MM.1S (cell line): ENCODE results near the gene BCL2L1.
A peak's percentile ranks its signal among the peaks of the same experiment; 100 is the strongest.
"Not testable (repeated sequence)": the region's sequence is repeated elsewhere in the genome, so short reads cannot be mapped to it uniquely, and the experiment has no call there.

Experiments used
- DNase-seq: peaks from one replicate; pipeline ENCODE4 v3.0.0-alpha.2; 2015
- H2AFZ ChIP-seq: fragments of 300-600 bp; sonication (generic); 2 replicates; pipeline ENCODE4 v1.6.0; 2016; ENCODE audit warnings: antibody characterized with exemption, low read length
- H3F3A ChIP-seq: fragments of 300-600 bp; sonication (generic); 2 replicates; pipeline ENCODE4 v1.6.1; 2016; ENCODE audit warnings: mild to moderate bottlenecking, antibody characterized with exemption, low read length, moderate library complexity, mixed read lengths; ENCODE audit not compliant: insufficient read depth
- H3K27ac ChIP-seq: fragments of 300-600 bp; sonication (generic); 2 replicates; pipeline ENCODE4 v1.5.1; 2016; ENCODE audit warnings: mild to moderate bottlenecking, low read length
- H3K27me3 ChIP-seq: fragments of 300-600 bp; sonication (generic); replicated peaks from 2 replicates; pipeline ENCODE4 v1.6.0; 2016; ENCODE audit warnings: low read length; ENCODE audit not compliant: insufficient read depth
- H3K36me3 ChIP-seq: fragments of 300-600 bp; sonication (generic); replicated peaks from 2 replicates; pipeline ENCODE4 v1.6.1; 2016; ENCODE audit warnings: mild to moderate bottlenecking, low read length, mixed read lengths; ENCODE audit not compliant: insufficient read depth
- H3K4me1 ChIP-seq: fragments of 300-600 bp; sonication (generic); 2 replicates; pipeline ENCODE4 v1.6.1; 2016; ENCODE audit warnings: low read length, mixed read lengths
- H3K4me2 ChIP-seq: fragments of 300-600 bp; sonication (generic); 2 replicates; pipeline ENCODE4 v1.6.0; 2016; ENCODE audit warnings: low read depth, low read length
- H3K4me3 ChIP-seq: fragments of 300-600 bp; sonication (generic); 2 replicates; pipeline ENCODE4 v1.5.1; 2016; ENCODE audit warnings: low read length, mixed read lengths
- H3K79me2 ChIP-seq: fragments of 300-600 bp; sonication (generic); 2 replicates; pipeline ENCODE4 v1.6.1; 2016; ENCODE audit warnings: mixed run types, low read length, mixed read lengths
- H3K9ac ChIP-seq: fragments of 300-600 bp; sonication (generic); 2 replicates; pipeline ENCODE4 v1.6.1; 2016; ENCODE audit warnings: low read length, mixed read lengths
- H3K9me2 ChIP-seq: fragments of 300-600 bp; sonication (generic); replicated peaks from 2 replicates; pipeline ENCODE4 v1.6.1; 2016; ENCODE audit warnings: mild to moderate bottlenecking, low read length, mixed read lengths; ENCODE audit not compliant: insufficient read depth
- H3K9me3 ChIP-seq: fragments of 300-600 bp; sonication (generic); replicated peaks from 2 replicates; pipeline ENCODE4 v1.6.1; 2016; ENCODE audit warnings: mild to moderate bottlenecking, low read length, mixed read lengths; ENCODE audit not compliant: insufficient read depth
- H4K20me1 ChIP-seq: fragments of 300-600 bp; sonication (generic); 2 replicates; pipeline ENCODE4 v1.6.1; 2016; ENCODE audit warnings: mild to moderate bottlenecking, low read length, moderate library complexity, mixed read lengths; ENCODE audit not compliant: insufficient read depth
- EZH2 ChIP-seq: fragments of 300-600 bp; sonication (generic); optimal IDR thresholded peaks from 2 replicates; pipeline ENCODE3; 2017; ENCODE audit warnings: low read depth, mild to moderate bottlenecking, antibody characterized with exemption, low read length, mixed read lengths
- EZH2phosphoT487 ChIP-seq: fragments of 300-600 bp; sonication (generic); IDR thresholded peaks from 2 replicates; pipeline ENCODE4 v1.6.1; 2018; ENCODE audit warnings: antibody characterized with exemption, low read length
- TF ChIP-seq, protein P1 (sequence below): fragments of 300-600 bp; sonication (generic); IDR thresholded peaks from 2 replicates; pipeline ENCODE4 v1.5.1; 2016; ENCODE audit warnings: antibody characterized with exemption, low read length, mixed read lengths

Gene BCL2L1

GRCh38 chr20:31630187-31630790, 92.4 kb downstream of the BCL2L1 start:
- no peak overlapping the region for H3K4me3 ChIP-seq
- no peaks in the 10 kb centered on the region for H3K4me1 ChIP-seq
- TF ChIP-seq, protein P1, sequence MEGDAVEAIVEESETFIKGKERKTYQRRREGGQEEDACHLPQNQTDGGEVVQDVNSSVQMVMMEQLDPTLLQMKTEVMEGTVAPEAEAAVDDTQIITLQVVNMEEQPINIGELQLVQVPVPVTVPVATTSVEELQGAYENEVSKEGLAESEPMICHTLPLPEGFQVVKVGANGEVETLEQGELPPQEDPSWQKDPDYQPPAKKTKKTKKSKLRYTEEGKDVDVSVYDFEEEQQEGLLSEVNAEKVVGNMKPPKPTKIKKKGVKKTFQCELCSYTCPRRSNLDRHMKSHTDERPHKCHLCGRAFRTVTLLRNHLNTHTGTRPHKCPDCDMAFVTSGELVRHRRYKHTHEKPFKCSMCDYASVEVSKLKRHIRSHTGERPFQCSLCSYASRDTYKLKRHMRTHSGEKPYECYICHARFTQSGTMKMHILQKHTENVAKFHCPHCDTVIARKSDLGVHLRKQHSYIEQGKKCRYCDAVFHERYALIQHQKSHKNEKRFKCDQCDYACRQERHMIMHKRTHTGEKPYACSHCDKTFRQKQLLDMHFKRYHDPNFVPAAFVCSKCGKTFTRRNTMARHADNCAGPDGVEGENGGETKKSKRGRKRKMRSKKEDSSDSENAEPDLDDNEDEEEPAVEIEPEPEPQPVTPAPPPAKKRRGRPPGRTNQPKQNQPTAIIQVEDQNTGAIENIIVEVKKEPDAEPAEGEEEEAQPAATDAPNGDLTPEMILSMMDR, result no peak
- no peak for TF ChIP-seq EZH2phosphoT487
- TF ChIP-seq EZH2, result no peak
- H3K36me3 ChIP-seq, result no peaks in the 10 kb centered on the region
- H4K20me1 ChIP-seq, result no peaks in the 10 kb centered on the region
- no peaks in the 10 kb centered on the region for H3K79me2 ChIP-seq
- H3K27me3 ChIP-seq, result no peaks in the 10 kb centered on the region
- H3F3A ChIP-seq, result no peaks in the 10 kb centered on the region
- no peak overlapping the region for H3K27ac ChIP-seq
- 0 out of 2 replicates have a peak overlapping the region, but pooled peaks have one; percentile 34 for H2AFZ ChIP-seq
- H3K9me3 ChIP-seq, result no peaks in the 10 kb centered on the region
- no peak for DNase-seq
- H3K4me2 ChIP-seq, result no peak overlapping the region
- H3K9ac ChIP-seq, result no peak overlapping the region
- H3K9me2 ChIP-seq, result no peaks in the 10 kb centered on the region

DNA sequence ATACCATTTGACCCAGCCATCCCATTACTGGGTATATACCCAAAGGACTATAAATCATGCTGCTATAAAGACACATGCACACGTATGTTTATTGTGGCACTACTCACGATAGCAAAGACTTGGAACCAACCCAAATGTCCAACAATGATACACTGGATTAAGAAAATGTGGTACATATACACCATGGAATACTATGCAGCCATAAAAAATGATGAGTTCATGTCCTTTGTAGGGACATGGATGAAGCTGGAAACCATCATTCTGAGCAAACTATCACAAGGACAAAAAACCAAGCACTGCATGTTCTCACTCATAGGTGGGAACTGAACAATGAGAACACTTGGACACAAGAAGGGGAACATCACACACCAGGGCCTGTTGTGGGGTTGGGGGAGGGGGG, 94.6 kb downstream of the BCL2L1 start:
- DNase-seq, H2AFZ ChIP-seq, H3K27ac ChIP-seq, H3K9ac ChIP-seq, H3K27me3 ChIP-seq, H3K4me3 ChIP-seq, H3K9me2 ChIP-seq, H3K4me1 ChIP-seq, H3K36me3 ChIP-seq, H3K4me2 ChIP-seq, H4K20me1 ChIP-seq, H3K9me3 ChIP-seq, H3K79me2 ChIP-seq, H3F3A ChIP-seq: not testable (repeated sequence)

DNA sequence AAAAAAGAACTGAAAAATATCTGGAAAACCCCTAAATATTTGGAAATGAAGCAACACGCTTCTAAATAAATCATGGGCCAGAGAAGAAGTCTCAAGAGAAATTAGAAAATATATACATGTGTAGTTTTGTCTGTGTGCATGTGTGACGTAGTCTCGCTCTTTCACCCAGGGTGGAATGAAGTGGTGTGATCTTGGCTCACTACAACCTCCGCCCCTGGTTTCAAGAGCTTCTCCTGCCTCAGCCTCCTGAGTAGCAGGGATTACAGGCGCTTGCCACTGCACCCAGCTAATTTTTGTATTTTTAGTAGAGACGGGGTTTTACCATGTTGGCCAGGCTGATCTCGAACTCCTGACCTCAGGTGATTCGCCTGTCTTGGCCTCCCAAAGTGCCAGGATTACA, 96.1 kb downstream of the BCL2L1 start:
- H3K9ac ChIP-seq, H3F3A ChIP-seq, H3K79me2 ChIP-seq, H3K9me2 ChIP-seq, H3K4me1 ChIP-seq, H4K20me1 ChIP-seq, H3K4me3 ChIP-seq, H3K36me3 ChIP-seq, DNase-seq, H3K27me3 ChIP-seq, H2AFZ ChIP-seq, H3K9me3 ChIP-seq, H3K4me2 ChIP-seq, H3K27ac ChIP-seq: not testable (repeated sequence)

DNA sequence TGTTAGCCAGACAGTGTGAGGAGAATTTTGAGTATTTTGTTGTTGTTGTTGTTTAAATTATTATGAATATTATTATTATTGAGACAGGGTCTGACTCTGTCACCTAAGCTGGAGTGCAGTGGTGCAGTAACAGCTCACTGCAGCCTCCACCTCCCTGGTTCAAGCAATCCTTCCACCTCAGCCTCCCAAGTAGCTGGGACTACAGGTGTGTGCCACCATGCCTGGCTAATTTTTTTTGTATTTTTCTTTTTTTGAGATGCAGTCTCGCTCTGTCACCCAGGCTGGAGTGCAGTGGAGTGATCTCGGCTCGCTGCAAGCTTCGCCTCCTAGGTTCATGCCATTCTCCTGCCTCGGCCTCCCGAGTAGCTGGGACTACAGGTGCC, 99.6 kb downstream of the BCL2L1 start:
- H3K4me1 ChIP-seq, H2AFZ ChIP-seq, H3K9me2 ChIP-seq, H3K4me3 ChIP-seq, DNase-seq, H3K4me2 ChIP-seq, H3K27me3 ChIP-seq, H3K36me3 ChIP-seq, H3K9me3 ChIP-seq, H3K79me2 ChIP-seq, H3F3A ChIP-seq, H3K27ac ChIP-seq, H4K20me1 ChIP-seq, H3K9ac ChIP-seq: not testable (repeated sequence)

DNA sequence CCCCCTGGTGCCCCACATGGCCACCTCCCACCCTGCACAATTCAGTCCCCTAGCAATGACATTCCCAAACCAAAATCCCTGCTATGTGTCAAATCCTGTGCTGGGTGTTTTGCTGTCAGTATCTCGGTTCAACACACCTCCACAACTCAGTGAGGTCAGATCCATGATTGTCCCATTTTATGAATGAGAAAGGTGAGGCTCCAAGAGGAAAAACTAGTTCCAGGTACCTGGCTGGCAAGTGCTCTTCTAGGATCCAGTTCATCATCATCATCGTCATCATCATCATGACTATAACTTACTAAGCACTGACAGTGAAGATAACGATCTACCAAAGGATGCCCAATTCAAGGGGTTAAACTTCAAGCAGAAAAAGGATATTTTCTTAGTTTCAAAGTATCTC, 102.4 kb downstream of the BCL2L1 start:
- H3K27ac ChIP-seq, result no peak overlapping the region
- no peaks in the 10 kb centered on the region for H3K9me3 ChIP-seq
- H2AFZ ChIP-seq, result no peak overlapping the region
- no peaks in the 10 kb centered on the region for H3K36me3 ChIP-seq
- H3K4me1 ChIP-seq, result peaks cover 9% of the 10 kb centered on the region
- H3F3A ChIP-seq, result no peaks in the 10 kb centered on the region
- H3K4me3 ChIP-seq, result no peak overlapping the region
- H3K79me2 ChIP-seq, result no peaks in the 10 kb centered on the region
- no peaks in the 10 kb centered on the region for H3K27me3 ChIP-seq
- DNase-seq, result no peak
- TF ChIP-seq EZH2phosphoT487 (no peak), EZH2 (no peak)
- TF ChIP-seq, protein P1, result no peak
- no peaks in the 10 kb centered on the region for H3K9me2 ChIP-seq
- no peaks in the 10 kb centered on the region for H4K20me1 ChIP-seq
- H3K9ac ChIP-seq, result no peak overlapping the region
- no peak overlapping the region for H3K4me2 ChIP-seq
